NCI-H1092 treated with DMSO at 0.1 percent for 48 hours (cell line): ENCODE results near the gene ZNF423.
A peak's percentile ranks its signal among the peaks of the same experiment; 100 is the strongest.
"Not testable (repeated sequence)": the region's sequence is repeated elsewhere in the genome, so short reads cannot be mapped to it uniquely, and the experiment has no call there.

Source experiments
- DNase-seq: peaks from one replicate; lab custom pipeline; 2025; lab: John Stamatoyannopoulos, UW

Gene ZNF423

DNA sequence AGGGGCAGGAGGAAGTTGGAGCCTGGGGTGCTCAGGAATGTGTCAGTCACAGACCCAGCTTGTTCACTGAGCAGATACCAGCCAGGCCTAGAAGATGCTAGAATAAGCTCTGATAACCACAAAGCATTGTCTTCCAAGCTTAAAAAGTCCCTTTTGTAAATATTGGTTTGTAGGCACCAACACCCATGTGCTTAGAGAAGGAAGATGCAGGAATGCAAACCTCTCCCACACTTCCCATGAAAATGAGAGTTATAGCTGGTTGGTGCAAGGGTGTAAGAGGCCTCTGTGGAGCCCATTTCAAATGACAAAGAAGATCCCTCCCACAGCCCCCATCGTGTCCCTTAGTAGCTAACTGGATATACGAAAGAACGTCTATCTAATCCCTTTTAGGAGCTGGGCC, 272.0 kb downstream of the ZNF423 start:
- DNase-seq = no peak

DNA sequence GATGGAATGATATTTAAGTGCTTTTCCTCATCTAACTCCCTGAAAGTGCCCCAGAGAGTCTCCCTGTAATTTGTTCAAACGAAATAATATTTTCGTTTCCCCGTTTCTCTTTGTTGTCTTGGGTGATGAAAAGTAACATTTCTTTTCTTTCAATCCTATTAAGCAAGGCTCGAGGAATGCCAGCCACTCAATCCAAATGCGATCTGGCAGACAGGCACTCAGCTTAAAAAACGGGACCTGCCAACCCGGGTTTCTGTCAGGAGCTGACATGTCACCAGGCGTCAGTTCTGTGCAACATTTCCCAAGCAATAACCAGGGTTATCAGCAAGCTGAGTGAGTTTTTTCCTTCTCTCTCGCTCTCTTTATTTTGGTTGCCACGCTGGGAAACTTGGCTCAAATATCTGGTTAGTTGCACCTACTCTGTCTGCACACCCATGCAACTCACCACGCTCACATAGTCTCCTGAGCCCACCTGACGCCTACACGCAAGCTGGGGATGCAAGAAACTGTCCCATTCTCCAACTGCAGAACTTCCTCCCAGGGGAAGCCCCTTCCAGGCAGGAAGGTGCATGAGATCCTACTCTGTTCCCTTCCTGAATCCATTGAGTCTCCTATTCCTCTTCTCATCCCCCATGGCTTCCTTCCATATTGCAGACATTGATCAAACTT, 274.1 kb downstream of the ZNF423 start:
- no peak for DNase-seq

GRCh38 chr16:49580751-49581303, 275.1 kb downstream of the ZNF423 start:
- no peak for DNase-seq

- no peak for DNase-seq
These were observed 277.4 kb downstream of the ZNF423 start for GRCh38 chr16:49578435-49579024.

DNA sequence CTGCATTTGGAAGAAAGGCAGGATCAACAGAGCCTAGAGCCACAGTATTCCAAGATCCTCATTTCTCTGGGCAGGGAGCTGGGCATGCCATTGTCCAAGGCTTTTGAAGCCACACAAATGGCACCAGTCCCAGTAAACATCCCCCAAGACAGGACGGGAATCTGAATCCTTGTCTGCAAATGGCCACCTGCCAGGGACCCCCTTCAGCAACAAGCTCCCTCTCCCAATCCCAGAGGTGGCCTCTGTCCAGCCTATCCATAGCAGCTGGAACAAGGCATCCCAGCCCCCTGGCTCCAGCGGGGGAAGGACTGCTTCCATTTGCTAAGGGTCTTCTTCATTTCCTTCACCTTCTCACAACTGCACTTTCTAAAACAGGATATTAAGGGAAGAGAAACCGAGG, 277.9 kb downstream of the ZNF423 start:
- no peak for DNase-seq

DNA sequence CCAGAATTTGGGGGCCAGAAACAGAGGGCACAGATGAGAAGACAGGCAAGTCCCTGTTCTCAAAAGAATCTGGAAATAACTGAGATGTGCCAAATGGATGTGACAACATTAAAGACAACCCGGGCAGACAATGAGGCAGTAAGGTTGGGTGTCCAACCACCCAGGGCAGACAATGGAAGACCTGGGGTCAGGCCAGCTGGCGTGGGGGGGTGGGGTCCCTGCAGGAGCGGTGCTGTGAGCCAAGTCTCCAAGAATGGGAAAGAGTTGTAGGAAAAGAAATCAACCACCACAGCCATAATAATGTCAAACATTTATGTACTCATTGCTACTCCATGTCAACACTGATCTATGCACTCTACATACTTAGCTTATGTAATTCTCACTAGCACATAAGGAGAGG, 279.0 kb downstream of the ZNF423 start:
- no peak for DNase-seq

DNA sequence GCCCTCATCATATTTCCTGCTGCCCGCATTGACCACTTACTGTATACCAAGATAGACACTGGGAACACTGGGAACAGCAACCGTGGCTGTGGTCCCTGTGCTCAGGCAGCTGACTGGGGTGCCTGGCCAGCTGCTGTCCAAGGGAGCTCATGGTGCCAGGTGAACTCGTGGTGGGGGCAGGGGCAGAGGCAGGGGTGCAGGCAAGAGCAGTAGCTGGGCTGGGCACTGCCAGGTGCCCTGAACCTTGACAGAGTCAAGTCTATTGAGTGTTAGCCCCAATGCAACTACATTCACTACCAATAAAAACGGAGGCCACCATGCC, 279.8 kb downstream of the ZNF423 start:
- no peak for DNase-seq

GRCh38 chr16:49575346-49576172, 280.4 kb downstream of the ZNF423 start:
- no peak for DNase-seq

DNA sequence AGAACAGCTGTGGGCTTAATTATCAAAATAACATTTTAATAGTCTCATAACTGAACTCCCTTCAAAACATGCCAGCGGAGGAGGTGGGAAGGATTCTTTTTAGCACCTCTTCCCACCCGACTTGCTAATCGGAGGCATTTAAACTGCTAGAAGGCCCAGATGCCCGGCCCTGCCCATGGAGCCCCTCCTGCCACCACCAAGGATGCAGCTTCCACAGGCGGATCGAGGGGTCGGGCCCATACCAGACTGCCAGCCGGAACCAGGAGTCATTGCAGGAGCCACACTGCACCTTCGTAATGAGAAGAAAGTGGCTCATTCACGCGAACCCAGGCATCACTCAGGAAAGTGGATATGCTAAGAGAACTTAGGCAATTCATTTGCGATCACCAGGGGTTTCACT, 281.1 kb downstream of the ZNF423 start:
- DNase-seq = no peak

GRCh38 chr16:49567950-49568349, 288.0 kb downstream of the ZNF423 start:
- no peak for DNase-seq

DNA sequence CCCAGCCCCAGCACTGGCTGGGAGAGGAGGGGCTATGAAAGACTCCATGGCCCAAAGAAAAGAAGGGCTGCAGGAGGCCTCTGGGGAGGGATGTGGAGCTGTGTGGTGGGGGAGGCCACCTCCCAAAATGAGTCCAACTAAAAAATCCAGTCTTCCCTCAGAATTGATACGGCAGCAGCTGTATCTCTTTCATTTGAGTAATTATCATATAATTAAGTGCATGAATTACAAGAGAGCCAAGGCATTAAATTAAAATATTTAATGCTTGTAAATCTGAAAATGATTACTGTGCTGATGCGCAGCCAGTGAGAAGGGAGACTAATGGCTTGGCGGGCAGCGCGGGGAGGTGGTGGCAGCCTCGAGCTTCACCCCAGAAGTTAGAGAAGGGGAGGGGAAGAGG, 289.5 kb downstream of the ZNF423 start:
- DNase-seq = no peak

- no peak for DNase-seq
These were observed 291.2 kb downstream of the ZNF423 start for GRCh38 chr16:49564496-49565229.

DNA sequence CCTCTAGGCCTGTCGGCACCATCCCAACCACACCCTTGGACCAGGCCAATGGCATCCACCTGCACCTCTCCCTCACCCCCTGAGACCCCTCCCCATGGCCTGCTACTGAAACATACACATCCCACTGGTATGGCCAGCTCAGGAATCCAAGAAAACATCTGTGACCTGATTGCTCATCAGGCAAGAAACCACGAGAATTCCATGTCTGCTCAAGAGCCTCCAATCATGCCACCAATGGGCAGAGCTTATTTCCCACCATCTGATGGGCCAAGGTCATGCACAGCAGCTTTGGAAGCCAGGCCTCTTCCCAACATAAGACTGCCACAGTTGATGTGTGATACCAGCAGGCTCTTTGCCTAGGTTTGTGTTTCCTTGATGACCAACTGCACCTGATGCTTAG, 292.2 kb downstream of the ZNF423 start:
- DNase-seq = no peak

- DNase-seq = not testable (repeated sequence)
These were observed 293.0 kb downstream of the ZNF423 start for GRCh38 chr16:49562894-49563293.

GRCh38 chr16:49562228-49562627, 293.7 kb downstream of the ZNF423 start:
- peak; percentile 45 for DNase-seq

DNA sequence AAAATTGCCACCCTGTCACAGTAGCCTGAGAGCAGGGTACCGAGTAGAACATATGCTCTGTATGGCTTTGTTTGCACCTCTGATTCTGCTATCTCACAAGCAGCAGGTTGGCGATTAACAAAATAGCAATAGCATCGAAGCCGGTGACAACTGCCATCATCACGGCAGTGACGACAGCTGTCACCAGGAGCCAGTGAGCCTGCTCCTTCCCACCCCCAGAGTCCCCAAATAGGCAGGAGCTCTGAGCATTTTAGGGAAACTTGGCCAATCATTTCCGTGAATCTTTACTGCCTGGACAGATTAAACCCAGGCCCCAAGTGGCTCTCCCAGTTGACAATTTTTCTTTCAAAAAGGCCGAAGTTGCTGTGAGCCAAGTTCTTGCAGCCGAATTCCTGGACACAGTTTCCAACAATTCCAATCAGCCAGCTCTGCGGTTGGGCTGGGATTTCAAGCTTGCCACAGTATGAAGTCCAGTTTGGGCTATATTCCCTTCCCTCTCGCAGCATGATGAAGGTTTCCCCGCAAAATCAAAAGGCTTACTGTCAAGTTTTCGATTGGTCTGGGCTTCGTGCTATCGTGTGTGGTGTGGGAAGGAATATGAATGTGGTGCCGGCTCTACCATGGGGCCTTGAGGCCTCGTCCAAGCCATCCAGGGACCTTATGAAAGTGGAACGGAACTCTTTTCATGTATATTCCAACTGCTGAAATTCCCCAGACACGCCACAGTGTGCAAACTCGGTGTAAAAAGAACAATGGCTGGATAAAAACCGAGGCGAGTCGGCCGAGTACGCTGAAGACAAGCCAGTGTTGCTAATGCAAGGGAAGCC, 295.7 kb downstream of the ZNF423 start:
- DNase-seq = no peak

GRCh38 chr16:49559242-49559641, 296.7 kb downstream of the ZNF423 start:
- DNase-seq = no peak

DNA sequence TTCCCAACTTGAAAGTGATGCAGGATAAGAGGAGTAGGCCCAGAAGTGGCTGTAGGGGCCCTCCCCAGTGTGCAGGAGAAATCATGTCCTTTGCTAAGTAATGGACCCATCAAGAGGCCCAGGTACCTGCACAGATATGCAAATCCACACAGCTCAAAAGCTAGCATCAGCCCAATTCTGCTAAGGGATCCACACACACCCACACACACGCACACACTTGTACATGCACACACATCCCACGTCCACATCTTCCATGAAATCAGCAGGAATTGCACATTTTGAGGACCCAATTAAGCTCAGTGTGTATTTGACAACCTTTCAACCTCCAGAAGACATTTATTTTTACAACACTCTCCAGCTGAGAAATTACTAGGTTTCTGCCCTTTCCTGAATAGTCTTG, 297.5 kb downstream of the ZNF423 start:
- no peak for DNase-seq

GRCh38 chr16:49556606-49557446, 299.1 kb downstream of the ZNF423 start:
- DNase-seq = peak; percentile 91

DNA sequence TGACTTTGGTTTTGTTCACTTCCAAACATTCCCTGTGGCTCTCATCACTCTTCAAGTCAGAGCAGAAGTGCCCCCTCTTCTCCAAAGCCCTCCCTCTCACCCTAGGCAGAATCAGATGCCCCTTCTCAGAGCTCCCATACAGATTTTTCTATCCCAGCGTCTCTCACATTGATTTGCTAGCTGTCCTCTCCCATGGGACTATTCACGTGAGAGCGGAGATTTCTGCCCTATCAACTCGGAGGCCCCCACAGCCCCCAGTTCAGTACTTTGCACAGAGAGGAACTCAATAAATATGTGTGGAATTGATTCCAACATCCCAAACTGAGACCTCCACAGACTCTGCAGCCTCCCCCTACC, 299.7 kb downstream of the ZNF423 start:
- no peak for DNase-seq

GRCh38 chr16:49554681-49555080, 301.2 kb downstream of the ZNF423 start:
- DNase-seq = no peak
